GM18520 (cell line): Measurements from ENCODE around the gene WDR83.
"Not testable (repeated sequence)": the region's sequence is repeated elsewhere in the genome, so short reads cannot be mapped to it uniquely, and the experiment has no call there.

Source experiments
- ATAC-seq: cut with Tn5 transposase; IDR thresholded peaks from one replicate; pipeline ENCODE4 v1.9.1; 2021; ENCODE audit not compliant: unreplicated experiment

The WDR83 gene, protein sequence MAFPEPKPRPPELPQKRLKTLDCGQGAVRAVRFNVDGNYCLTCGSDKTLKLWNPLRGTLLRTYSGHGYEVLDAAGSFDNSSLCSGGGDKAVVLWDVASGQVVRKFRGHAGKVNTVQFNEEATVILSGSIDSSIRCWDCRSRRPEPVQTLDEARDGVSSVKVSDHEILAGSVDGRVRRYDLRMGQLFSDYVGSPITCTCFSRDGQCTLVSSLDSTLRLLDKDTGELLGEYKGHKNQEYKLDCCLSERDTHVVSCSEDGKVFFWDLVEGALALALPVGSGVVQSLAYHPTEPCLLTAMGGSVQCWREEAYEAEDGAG

DNA sequence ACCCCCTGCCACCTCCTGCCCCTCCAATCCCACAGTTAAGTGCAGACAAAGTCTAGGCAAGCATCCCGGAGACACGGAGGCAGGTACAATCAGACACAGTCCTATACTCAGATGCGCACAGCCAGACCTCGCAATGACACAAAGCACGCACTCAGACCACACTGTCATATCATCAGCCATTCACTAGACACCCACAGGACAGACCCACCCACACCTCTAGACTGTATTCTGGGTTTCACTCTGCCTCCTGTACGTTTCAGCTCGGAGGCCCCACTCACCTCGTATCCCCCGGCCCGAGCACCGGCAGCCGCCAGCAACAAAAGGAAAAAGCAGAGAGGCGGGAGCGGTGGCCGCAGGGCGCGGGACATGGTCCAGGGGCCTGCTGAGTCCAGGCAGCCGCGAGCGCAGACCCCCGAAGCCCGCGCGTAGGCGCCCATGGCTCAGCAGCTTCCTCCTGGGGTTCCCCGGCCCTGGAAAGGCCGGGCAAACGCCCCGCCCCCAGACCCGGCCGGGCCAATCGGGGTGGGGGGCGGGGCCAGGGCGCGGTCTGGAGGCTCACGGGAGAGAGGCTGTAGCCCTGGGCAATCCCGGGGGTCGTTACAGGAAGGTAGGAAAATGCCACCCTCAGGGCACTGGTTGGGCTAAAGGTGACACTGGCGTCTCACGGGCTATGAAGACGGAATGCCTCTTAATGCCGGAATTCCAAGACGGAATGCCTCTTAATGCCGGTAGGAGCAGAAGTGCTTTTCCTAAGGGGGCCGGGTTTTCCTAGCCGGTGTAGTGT, at the start of gene WDR83, which contains the start of gene MAN2B1:
TSS of gene WDR83 (plus strand) at position 543 of the 784 bp plus-strand sequence. CDS start 2,984 bp downstream, outside the sequence.
TSS of gene MAN2B1 (minus strand) at position 478 of the 784 bp plus-strand sequence. CDS start at position 437, 41 bp downstream.
- ATAC-seq = no peak

GRCh38 chr19:12617646-12618045, 49.0 kb upstream of the WDR83 start:
- no peak for ATAC-seq

GRCh38 chr19:12621253-12622024, 45.2 kb upstream of the WDR83 start:
- not testable (repeated sequence) for ATAC-seq

DNA sequence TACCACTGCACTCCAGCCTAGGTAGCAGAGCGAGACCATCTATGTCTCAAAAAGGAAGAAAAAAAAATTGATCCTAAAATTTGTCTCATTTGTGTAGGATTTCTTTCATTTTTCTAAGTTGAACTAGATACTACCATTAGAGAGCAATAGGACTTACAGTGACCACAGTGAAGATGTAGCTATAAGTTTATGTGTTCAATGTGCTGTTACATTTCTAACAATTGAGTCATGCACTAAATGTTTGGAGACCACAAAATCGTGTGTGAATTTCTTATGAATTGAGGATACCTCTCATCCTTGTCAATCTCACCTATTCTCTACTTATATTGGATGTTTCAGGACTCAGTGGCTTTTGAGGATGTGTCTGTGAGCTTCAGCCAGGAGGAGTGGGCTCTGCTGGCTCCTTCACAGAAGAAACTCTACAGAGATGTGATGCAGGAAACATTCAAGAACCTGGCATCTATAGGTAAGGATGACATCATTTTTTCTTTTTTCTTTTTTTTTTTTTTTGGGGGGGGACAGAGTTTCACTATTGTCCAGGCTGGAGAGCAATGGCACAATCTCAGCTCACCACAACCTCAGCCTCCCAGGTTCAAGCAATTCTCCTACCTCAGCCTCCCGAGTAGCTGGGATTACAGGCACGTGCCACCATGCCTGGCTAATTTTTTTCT, 43.1 kb upstream of the WDR83 start:
- ATAC-seq = no peak

- no peak for ATAC-seq
Measured at GRCh38 chr19:12626958-12627357, 39.6 kb upstream of the WDR83 start.

DNA sequence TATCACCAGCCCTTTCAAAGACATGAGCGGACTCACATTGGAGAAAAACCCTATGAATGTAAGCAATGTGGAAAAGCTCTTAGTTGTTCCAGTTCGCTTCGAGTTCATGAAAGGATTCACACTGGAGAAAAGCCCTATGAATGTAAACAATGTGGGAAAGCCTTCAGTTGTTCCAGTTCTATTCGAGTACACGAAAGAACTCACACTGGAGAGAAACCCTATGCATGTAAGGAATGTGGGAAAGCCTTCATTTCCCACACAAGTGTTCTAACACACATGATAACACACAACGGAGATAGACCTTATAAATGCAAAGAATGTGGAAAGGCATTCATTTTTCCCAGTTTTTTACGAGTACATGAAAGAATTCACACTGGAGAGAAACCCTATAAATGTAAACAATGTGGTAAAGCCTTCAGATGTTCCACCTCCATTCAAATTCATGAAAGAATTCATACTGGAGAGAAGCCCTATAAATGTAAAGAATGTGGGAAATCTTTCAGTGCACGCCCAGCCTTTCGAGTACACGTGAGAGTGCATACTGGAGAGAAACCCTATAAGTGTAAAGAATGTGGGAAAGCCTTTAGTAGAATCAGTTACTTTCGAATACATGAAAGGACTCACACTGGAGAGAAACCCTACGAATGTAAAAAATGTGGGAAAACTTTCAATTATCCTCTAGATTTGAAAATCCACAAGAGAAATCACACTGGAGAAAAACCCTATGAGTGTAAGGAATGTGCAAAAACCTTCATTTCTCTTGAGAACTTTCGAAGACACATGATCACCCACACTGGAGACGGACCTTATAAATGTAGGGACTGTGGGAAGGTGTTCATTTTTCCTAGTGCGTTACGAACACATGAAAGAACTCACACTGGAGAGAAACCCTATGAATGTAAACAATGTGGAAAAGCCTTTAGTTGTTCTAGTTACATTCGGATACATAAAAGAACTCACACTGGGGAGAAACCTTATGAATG, 38.3 kb upstream of the WDR83 start:
- ATAC-seq = no peak

DNA sequence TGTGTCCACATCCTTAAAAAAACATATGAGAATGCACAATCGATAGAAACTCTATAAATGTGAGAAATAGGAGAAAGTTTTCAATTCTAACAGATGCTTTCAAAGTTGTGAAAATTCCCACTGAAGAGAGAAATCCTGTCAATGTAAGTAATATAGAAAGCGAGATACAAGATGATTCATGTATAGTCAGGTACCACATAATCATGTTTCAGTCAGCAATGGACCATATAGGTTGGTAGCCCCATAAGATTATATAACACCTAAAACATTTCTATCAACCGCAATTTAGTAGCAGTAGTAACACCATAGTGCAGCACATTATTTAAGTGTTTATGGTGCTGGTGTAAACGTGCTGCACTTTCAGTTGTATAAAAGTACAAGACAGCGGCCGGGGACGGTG, 37.4 kb upstream of the WDR83 start:
- ATAC-seq = no peak

- ATAC-seq = no peak
Measured at GRCh38 chr19:12636631-12637030, 30.0 kb upstream of the WDR83 start.

GRCh38 chr19:12638611-12639182, 27.9 kb upstream of the WDR83 start:
- ATAC-seq = no peak

GRCh38 chr19:12639901-12640613, 26.6 kb upstream of the WDR83 start:
- ATAC-seq = no peak

DNA sequence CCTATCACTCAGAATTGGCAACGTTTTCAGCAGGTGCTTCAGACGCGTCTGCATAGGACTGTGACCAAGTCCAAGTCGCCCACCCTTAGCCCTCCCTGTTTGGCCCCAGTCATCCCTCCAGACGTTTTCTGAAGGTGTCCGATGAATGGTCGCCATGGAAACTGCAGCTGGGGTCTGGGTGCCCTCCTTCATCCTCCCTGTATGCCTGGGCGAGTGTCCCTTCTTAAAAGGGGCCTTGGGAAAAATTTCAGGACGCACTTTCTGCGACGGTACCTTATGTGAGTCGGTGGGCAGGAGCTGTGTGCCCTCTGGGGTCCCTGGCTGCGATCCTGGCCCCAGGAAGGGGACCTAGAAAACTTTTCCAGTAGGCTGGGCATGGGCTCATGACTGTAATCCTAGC, 25.2 kb upstream of the WDR83 start:
- ATAC-seq = no peak

- no peak for ATAC-seq
Measured at GRCh38 chr19:12642506-12642905, 24.1 kb upstream of the WDR83 start.

DNA sequence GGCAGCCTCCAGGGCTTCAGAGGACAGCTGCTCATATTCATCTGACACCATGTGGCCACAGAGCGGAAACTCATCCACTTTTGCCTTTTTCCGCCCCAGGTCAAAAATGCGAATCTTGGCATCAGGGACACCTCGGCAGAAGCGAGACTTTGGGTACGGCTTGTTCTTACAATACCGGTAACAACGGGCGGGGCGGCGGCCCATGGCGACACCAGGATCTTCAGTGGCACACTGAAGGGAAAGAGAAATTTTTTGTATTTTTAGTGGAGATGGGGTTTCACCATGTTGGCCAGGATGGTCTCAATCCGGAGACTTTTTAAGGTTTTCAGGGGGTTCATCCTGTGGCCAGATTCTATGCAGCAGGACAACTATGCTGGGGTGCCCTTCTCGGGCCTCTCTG, 22.9 kb upstream of the WDR83 start:
- ATAC-seq = not testable (repeated sequence)

GRCh38 chr19:12646551-12646950, 20.1 kb upstream of the WDR83 start:
- no peak for ATAC-seq

GRCh38 chr19:12647047-12647446, 19.6 kb upstream of the WDR83 start:
- ATAC-seq = no peak

GRCh38 chr19:12647490-12648071, 19.0 kb upstream of the WDR83 start:
- no peak for ATAC-seq

DNA sequence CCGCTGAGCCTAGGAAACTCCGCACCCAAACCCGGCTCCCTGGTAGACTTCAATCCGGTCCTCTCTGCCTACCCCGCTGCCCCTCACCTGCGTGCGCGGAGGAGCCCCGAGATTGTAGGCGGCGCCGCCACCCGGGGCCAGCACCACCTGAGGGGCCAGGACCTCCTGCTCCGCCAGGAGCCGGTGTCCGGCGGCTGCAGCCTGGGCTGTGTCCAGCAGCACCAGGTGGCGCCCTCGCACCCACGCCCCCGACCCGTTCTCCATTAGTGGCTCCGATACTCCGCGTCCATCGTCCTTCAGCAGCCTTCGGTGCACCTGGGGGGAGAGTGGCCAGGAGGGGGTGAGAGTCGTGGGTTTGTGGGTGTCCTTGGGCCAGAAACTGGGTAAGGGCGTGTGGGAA, 18.5 kb upstream of the WDR83 start:
- ATAC-seq = no peak

GRCh38 chr19:12649941-12650340, 16.7 kb upstream of the WDR83 start:
- no peak for ATAC-seq
